GM04504 (cell line): Measurements from ENCODE around the gene CTBP1.
A peak's percentile ranks its signal among the peaks of the same experiment; 100 is the strongest.

Experiments used
- DNase-seq: peaks from one replicate; pipeline ENCODE4 v3.0.0-alpha.2; 2012; ENCODE audit warnings: low read depth

Gene CTBP1

GRCh38 chr4:1172971-1173757, 75.8 kb downstream of the CTBP1 start:
- peak; percentile 77 for DNase-seq

GRCh38 chr4:1172228-1172851, 76.6 kb downstream of the CTBP1 start, which contains the start of gene SPON2:
Gene SPON2, minus strand, starts transcription at chr4:1172583.
- DNase-seq = no peak

GRCh38 chr4:1171311-1172227, 77.4 kb downstream of the CTBP1 start:
- no peak for DNase-seq

DNA sequence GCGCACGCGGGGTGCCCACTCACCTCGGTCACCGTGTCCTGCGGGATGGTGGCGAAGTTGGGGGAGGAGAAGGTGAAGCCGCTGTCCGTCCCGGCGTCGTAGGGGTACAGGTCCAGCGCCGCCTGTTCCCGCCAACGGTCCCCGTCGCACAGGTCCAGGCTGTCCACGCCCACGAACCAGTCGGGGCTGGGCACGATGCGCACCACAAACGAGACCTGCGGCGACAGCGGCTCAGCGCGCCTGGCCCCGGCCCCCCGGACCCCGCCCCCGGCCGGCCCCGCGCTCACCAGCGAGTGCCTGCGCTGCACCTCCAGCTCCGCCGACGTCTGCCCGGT, 78.0 kb downstream of the CTBP1 start:
- no peak for DNase-seq

DNA sequence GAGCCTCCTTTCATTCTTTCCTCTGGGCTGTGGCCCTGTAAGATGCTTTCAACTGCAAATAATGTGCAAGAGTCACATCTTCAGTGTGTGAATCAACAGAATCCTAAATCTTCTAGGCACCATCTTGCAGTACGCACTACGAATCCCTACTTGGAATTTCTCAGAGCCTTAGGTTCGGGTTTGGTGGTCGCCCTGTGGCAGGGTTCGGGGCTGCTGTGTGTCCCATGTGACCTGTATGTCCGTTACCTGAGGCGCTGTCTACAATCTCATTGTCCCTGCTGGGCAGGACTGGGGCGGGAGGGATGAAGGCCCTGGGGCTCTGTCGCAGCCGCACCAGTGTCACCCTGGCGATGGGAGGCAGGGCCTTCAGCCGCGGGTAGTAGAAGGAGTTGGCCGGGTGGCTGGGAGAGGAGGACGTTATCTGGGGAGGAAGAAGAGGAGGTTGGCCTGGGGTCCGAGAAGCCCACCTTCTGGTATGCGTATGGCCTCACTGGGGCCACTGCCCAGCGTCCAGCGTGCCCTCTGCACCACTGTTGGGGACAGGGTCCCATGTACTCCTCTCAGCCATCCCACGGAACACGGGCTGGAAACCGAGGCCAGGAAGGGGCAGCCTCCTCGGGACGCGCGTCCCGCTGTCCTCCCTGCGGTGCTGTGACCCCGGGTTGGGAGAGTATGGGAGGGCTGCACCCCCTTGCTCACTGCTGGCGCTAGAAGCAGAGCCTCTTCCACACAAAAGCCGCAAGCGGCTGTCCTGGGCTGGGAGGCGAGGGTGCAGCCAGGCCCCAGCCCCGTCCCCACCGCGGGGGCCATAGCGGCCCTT, 78.6 kb downstream of the CTBP1 start:
- no peak for DNase-seq

DNA sequence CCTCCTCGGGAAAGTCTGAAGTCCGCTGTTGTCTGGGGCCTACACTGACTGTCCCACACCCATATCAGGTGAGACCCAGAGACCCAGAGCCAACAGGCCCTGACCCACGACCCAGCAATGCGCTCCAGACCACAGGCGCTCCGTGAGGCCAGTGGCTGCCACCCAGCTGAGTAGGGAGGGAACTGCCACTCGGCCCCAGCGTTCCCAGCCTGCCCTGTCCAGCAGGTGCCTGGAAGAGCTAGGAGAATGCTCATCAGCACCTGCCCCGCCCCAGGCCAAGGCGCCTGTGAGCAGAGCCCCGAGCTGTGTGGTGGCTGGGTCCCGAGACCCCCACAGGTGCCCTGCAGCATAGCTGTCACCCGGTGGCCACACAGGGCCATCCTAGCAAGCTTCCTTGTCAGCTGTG, 79.2 kb downstream of the CTBP1 start:
- no peak for DNase-seq

DNA sequence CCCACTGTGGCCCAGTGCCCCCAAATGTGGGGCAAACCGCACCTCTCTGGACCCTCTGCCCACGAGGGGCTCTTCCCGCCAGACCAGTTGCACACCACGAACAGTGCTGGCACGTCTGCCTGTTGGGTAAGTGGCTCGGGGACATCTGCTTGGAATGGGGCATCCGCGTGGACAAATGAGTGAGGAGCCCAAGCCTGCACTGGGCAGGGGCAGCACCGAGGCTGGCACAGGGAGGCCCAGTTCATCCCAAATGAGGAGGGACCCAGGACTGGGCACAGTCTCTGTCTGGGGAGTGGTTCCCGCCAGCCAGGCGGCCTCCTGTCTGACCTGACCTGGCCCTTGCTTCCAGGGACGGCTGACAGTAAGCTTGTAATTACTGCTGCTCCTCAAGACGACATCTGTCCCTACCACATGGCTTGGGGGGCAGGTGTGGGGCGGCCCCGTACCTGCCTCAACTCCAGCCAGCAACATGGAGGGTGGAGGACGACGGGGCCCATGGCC, 79.7 kb downstream of the CTBP1 start:
- no peak for DNase-seq

- DNase-seq = no peak
Observed at GRCh38 chr4:1168191-1169101, 80.5 kb downstream of the CTBP1 start.

DNA sequence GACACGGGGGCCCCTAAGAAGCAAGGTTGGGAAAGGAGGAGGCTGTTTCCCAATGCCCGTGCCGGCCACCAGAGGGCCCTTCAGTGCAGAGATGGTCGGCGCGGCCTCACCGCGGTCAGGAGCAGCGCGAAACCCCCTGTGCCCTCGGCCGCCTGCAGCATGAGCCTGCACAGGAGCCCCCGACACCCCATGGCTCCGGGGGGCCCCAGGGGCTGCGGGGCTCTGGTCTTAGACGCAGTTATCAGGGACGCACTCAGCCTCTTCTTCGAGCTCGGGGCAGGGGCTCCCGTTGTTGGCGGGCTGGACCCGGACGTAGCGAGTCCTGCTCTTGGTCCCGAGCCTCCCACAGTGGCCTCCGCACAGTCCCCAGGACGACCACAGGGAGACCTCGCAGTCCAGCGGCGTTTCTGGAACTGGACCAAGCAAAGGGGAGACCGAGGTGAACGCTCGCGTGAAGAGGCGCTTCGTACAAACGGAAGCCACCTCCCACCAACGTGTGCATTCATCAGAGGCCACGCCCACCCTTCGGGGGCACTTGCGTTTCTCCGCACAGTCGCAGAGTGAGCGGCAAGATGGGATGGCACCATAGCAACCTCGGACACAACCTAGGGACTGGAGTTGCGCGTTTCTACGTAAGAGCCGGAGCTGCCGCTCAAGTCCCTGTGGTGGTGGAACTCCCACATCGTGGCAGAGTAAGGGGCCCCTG, 81.5 kb downstream of the CTBP1 start:
- DNase-seq = peak; percentile 40

GRCh38 chr4:1166509-1167243, 82.3 kb downstream of the CTBP1 start:
- no peak for DNase-seq

DNA sequence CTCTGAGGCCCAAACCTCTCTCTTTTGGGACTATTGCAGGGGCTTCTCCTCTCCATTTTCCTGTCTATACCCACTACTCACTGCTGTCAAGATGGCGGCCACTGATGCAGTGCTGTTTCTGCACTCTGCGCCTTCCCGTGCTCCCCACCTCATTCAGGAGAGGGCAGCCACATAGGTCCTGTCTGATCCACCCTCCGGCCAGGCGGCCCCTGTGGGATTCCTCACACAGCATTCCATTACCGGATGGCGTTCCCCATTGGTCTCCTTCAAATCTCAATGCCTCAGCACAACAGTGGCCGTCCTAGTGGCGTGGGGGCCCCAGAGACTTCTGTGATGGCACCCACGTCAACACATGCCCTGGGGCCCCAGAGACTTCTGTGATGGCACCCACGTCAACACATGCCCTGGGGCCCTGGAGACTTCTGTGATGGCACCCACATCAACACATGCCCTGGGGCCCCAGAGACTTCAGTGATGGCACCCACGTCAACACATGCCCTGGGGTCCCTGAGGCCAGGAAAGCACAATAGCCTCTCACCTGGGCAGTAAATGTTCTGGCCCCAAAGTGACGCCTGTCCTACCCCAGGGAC, 83.9 kb downstream of the CTBP1 start:
- DNase-seq = no peak

DNA sequence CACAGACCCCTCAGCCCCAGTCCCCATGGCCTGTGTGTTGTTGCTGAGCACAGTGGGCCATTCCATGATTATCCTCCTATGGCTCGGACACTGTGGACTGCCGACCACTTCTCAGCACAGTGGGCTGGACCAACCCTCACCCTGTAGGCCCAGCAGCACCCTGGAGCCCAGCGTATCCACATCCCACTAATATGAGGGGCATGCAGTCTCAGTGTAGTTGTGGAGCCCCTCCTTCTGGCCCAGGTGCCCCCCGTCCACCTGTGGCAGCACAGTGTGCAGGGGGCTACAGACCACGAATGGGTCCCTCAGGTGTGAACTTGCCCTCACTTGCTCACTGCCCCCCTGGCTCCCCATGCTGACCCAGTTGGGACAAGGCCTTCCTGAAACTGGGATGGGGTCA, 84.5 kb downstream of the CTBP1 start:
- no peak for DNase-seq

DNA sequence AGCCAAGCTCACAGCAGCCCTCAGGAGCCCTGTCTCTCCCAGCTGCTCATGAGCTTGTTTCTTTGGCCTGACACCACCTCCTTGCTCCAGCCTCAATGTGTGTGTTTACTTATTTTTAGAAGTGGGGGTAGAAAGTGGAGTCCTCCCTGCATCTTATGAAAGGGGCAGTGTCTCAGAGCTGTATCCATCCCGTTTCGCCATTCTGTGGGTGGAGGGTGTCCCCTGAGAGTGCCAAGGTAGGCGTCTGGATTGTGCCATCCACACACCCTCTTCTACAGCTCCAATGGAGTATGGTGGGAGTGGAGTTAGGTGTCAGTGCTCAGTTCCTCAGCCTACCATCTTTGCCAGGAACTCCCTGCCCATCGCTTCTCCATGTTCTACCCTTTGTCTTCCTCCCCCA, 84.9 kb downstream of the CTBP1 start:
- no peak for DNase-seq
